Sigmoid colon (tissue), 7 donors: Measurements from ENCODE around the gene WNT9B. TPM values are rescaled to one million over a fixed set of nuclear protein-coding genes. Genes with fewer than 3 reads are reported as not detected.

Experiments used
- DNase-seq: peaks from one replicate; pipeline ENCODE4 v3.0.0-alpha.2; 2019
- H3K27ac ChIP-seq, 4 donors: fragments of 200-600 bp; sonication (generic); one replicate each; pipeline ENCODE4 v1.5.1; 2016 to 2019; ENCODE audit warnings: mild to moderate bottlenecking in 1 of 4
- H3K27me3 ChIP-seq, 3 donors: fragments of 200-600 bp; sonication (generic); one replicate each; pipeline ENCODE4 v1.5.1; 2019; ENCODE audit warnings: mild to moderate bottlenecking in 1 of 3
- H3K36me3 ChIP-seq, 4 donors: fragments of 200-600 bp; sonication (generic); one replicate each; pipeline ENCODE4 v1.5.1; 2016 to 2019
- H3K4me1 ChIP-seq, 4 donors: fragments of 200-600 bp; sonication (generic); one replicate each; pipeline ENCODE4 v1.5.1; 2017 to 2019
- H3K4me3 ChIP-seq, 4 donors: fragments of 200-600 bp; sonication (generic); one replicate each; pipeline ENCODE4 v1.5.1; 2017 to 2019; ENCODE audit warnings: mild to moderate bottlenecking in 2 of 4, moderate library complexity in 1 of 4
- H3K9me3 ChIP-seq, 4 donors: fragments of 200-600 bp in 3 of 4; sonication (generic) in 3 of 4; one replicate each; pipeline versions ENCODE4 v1.5.1 to v1.6.1; 2013 to 2019
- CTCF ChIP-seq, 4 experiments: fragments of 450-650 bp in 3 of 4; fragments of 200-600 bp in 1 of 4; IDR thresholded peaks; one replicate each; pipeline ENCODE4 v1.5.1; 2016 to 2019; ENCODE audit warnings: antibody characterized with exemption in 4 of 4, mild to moderate bottlenecking in 3 of 4, moderate library complexity in 2 of 4
- EP300 ChIP-seq, 4 donors: sonication (generic); formaldehyde crosslinking; IDR thresholded peaks; one replicate each; pipeline ENCODE4 v1.6.1; 2017; ENCODE audit warnings: antibody characterized with exemption in 4 of 4
- POLR2A ChIP-seq, 2 donors: fragments of 450-650 bp; IDR thresholded peaks; one replicate each; pipeline ENCODE4 v1.6.1; 2016; ENCODE audit warnings: antibody characterized with exemption in 2 of 2, mild to moderate bottlenecking in 2 of 2, moderate library complexity in 2 of 2
- POLR2AphosphoS5 ChIP-seq, 4 donors: sonication (generic); formaldehyde crosslinking; IDR thresholded peaks; one replicate each; pipeline ENCODE4 v1.6.1; 2017; ENCODE audit warnings: antibody characterized with exemption in 4 of 4
- WGBS, 2 donors: extraction: QIAGEN DNeasy Blood & Tissue Kit; methylation state at CpG; one replicate each; pipeline ENCODE4 v1.1.7; 2013; 5-methylcytosine and 5-hydroxymethylcytosine counted together
- intact Hi-C: fragments of 100-400 bp; cut with DNase I; formaldehyde crosslinking; loops from one replicate; pipeline ENCODE4 v1.15.1; 2023
- polyA plus RNA-seq, 3 donors: library from polyadenylated mRNA; stranded (reverse); fragments of 200-250 nt; gene quantifications; one replicate each; pipeline ENCODE4 v1.2.3, GENCODE V29; 2013
- small RNA-seq, 3 donors: library from RNA; depleted of rRNA; stranded (forward); fragments of <200 nt; gene quantifications; one replicate each; pipeline ENCODE3, GENCODE V24; 2016
- total RNA-seq, 4 donors: library from RNA; depleted of rRNA; stranded (reverse); fragments of >200 nt; gene quantifications; one replicate each; pipeline ENCODE4 v1.1.0, GENCODE V29; 2016
- donor health status: healthy with polysubstance abuse.
- donor health status: Bipolar disorder and iron deficiency.
- donor health status: healthy.

WNT9B gene
- total and polyA plus RNA-seq, 7 donors = 0.03 TPM; not detected in 6

DNA sequence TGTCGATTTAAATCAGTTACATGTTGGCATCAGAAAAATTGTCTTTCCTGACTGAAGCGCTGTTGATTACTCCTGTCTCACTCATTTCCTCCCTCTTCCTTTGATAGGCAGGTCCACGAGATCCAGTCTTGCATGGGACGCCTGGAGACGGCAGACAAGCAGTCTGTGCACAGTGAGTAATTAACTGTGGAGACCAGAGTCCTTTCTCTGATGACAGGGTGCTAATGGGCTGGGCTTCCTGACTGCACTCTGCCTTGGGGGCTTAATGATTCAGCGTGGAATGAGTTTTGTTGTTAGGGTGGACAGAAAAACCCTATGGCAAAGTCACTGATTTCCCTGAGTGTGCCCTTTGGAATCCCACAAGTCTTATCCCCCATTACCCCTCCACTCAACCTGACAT, 78.0 kb downstream of the WNT9B start:
- TF ChIP-seq POLR2AphosphoS5 (IDR thresholded peaks at IDR 0.05) (no peak), POLR2A (IDR thresholded peaks at IDR 0.05) (no peak), CTCF (IDR thresholded peaks at IDR 0.05) (no peak), EP300 (IDR thresholded peaks at IDR 0.05) (no peak)
- peaks cover 18 to 52% (median 36%) of the 10 kb centered on the region in 4 donors for H3K36me3 ChIP-seq
- DNase-seq = no peak
- H3K4me1 ChIP-seq = peaks cover 0 to 32% (median 17%) of the 10 kb centered on the region in 4 donors
- intact Hi-C loops = no loop called here
- H3K27me3 ChIP-seq = no peaks in the 10 kb centered on the region
- H3K27ac ChIP-seq = no peak overlapping the region
- 75 to 79% methylated on average over 6 of the region's 6 CpGs for WGBS, 2 donors
- H3K4me3 ChIP-seq = no peak overlapping the region
- no peaks in the 10 kb centered on the region for H3K9me3 ChIP-seq

- no peaks in the 10 kb centered on the region for H3K9me3 ChIP-seq
- no peak for DNase-seq
- WGBS, 2 donors = 92 to 96% methylated on average over 4 of the region's 4 CpGs
- no peak overlapping the region for H3K4me3 ChIP-seq
- H3K27me3 ChIP-seq = no peaks in the 10 kb centered on the region
- no peak overlapping the region for H3K27ac ChIP-seq
- TF ChIP-seq CTCF (IDR thresholded peaks at IDR 0.05) (no peak), EP300 (IDR thresholded peaks at IDR 0.05) (no peak), POLR2A (IDR thresholded peaks at IDR 0.05) (no peak), POLR2AphosphoS5 (IDR thresholded peaks at IDR 0.05) (no peak)
- intact Hi-C loops = no loop called here
- peaks cover 0 to 26% (median 10%) of the 10 kb centered on the region in 4 donors for H3K4me1 ChIP-seq
- H3K36me3 ChIP-seq = peaks cover 22 to 58% (median 39%) of the 10 kb centered on the region in 4 donors
Observed at GRCh38 chr17:46930051-46930450, 78.7 kb downstream of the WNT9B start.

- intact Hi-C loops = no loop called here
- no peak for DNase-seq
- TF ChIP-seq POLR2AphosphoS5 (IDR thresholded peaks at IDR 0.05) = no peak
- TF ChIP-seq POLR2A (IDR thresholded peaks at IDR 0.05) = no peak
- TF ChIP-seq EP300 (IDR thresholded peaks at IDR 0.05) = no peak
- no peak for TF ChIP-seq CTCF (IDR thresholded peaks at IDR 0.05)
- Histone ChIP-seq H3K4me3 (no peak overlapping the region), H3K4me1 (peaks cover 0 to 17% (median 2%) of the 10 kb centered on the region in 4 donors), H3K9me3 (no peaks in the 10 kb centered on the region), H3K27ac (no peak overlapping the region), H3K27me3 (no peaks in the 10 kb centered on the region), H3K36me3 (peaks cover 22 to 74% (median 51%) of the 10 kb centered on the region in 4 donors)
- WGBS, 2 donors = 89 to 91% methylated on average over 4 of the region's 4 CpGs
Observed at GRCh38 chr17:46931596-46931995, 80.2 kb downstream of the WNT9B start.

DNA sequence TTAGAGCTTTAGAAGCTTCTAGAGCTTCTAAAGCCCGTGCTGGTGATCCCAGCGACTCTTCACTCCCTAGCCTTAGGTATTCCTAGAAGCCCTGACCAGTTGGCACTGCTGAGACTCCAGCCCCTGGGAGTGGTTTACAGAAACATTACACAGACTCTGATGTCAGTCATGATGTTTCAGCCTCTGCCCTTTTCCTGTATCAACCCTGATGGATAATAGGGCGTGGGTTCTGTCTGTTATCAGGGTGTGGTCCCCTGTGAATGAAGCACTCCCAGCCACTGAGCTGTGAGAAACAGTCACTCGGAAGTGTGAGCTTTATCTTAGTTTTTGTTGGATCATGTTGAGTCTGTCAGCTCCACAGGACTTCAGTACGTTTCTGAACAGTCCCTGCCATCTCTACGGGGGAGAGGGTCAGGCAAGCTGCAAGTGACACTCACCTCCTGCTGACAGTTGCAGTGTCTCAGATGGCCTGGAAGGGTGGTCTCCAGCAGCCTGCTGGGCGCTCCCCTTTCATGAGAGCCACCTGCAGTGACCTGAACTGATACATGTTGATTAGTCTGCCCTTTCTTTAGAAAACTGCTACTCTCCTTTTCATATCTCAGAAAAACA, 84.4 kb downstream of the WNT9B start:
- intact Hi-C loops = no loop called here
- no peaks in the 10 kb centered on the region for H3K27me3 ChIP-seq
- TF ChIP-seq POLR2AphosphoS5 (IDR thresholded peaks at IDR 0.05) (no peak), CTCF (IDR thresholded peaks at IDR 0.05) (no peak), EP300 (IDR thresholded peaks at IDR 0.05) (no peak), POLR2A (IDR thresholded peaks at IDR 0.05) (no peak)
- H3K4me1 ChIP-seq = no peaks in the 10 kb centered on the region
- peaks cover 30 to 99% (median 76%) of the 10 kb centered on the region in 4 donors for H3K36me3 ChIP-seq
- 48 to 84% methylated on average over 7 of the region's 7 CpGs for WGBS, 2 donors
- DNase-seq = no peak
- no peak overlapping the region for H3K27ac ChIP-seq
- H3K4me3 ChIP-seq = no peak overlapping the region
- H3K9me3 ChIP-seq = no peaks in the 10 kb centered on the region

Small RNA genes within 50 kb of the gene (small RNA-seq; reads per million reads assigned to genes)
- gene RNU6ATAC3P = 0 reads per million in 3 donors

Other genes starting within 250 kb of the WNT9B start
- under 1 TPM in 3 of 4 donors, not detected in 1; 0.49 to 0.71 (median 0.54) TPM for gene WNT3, start 32.9 kb upstream of the WNT9B start, total RNA-seq
- under 1 TPM; under 0.01 to 0.57 (median 0.23) TPM for gene WNT3, start 32.9 kb upstream of the WNT9B start, polyA plus RNA-seq
- gene GOSR2, start 71.6 kb downstream of the WNT9B start, total RNA-seq = 10 to 100 TPM; 35.0 to 47.0 (median 41.5) TPM
- gene GOSR2, start 71.6 kb downstream of the WNT9B start, polyA plus RNA-seq = 10 to 100 TPM; 21.6 to 30.9 (median 29.8) TPM
- 1 to 10 TPM in 1 of 4 donors, under 1 TPM in 1, not detected in 2; 0.71 to 1.4 TPM for gene RPRML, start 127.7 kb downstream of the WNT9B start, total RNA-seq
- gene RPRML, start 127.7 kb downstream of the WNT9B start, polyA plus RNA-seq = under 1 TPM in 1 of 3 donors, not detected in 2; 0.32 TPM